ENCODE measurements around the gene RND2.

DNA sequence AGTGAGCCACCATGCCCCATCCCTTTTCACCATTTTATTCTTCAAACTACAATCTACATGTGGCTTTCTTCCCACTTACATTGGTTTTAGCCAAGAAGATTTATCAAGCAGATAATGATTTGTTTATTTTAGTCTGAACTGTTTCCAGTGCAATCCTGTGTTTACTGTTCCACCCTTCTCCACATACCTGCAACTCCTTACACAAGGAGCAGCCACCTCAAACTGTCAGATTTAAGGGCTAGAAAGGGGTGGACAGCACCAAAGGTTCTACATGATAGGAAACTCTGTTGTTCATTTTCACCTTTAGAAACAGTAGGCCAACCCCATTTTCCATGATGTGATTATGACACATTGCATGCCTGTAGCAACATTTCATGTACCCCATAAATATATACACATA, 42.8 kb upstream of the RND2 start:
- TF ChIP-seq, protein P1, sequence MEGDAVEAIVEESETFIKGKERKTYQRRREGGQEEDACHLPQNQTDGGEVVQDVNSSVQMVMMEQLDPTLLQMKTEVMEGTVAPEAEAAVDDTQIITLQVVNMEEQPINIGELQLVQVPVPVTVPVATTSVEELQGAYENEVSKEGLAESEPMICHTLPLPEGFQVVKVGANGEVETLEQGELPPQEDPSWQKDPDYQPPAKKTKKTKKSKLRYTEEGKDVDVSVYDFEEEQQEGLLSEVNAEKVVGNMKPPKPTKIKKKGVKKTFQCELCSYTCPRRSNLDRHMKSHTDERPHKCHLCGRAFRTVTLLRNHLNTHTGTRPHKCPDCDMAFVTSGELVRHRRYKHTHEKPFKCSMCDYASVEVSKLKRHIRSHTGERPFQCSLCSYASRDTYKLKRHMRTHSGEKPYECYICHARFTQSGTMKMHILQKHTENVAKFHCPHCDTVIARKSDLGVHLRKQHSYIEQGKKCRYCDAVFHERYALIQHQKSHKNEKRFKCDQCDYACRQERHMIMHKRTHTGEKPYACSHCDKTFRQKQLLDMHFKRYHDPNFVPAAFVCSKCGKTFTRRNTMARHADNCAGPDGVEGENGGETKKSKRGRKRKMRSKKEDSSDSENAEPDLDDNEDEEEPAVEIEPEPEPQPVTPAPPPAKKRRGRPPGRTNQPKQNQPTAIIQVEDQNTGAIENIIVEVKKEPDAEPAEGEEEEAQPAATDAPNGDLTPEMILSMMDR (IDR thresholded peaks at IDR 0.05) = no peak
- TF ChIP-seq EP300 (IDR thresholded peaks at IDR 0.05; ENCODE audit: low read depth) = no peak

Data from transverse colon (tissue), 3 donors.